HepG2 (cell line): ENCODE results near the gene TMCC2. TPM values are rescaled to one million over a fixed set of nuclear protein-coding genes. Genes with fewer than 3 reads are reported as not detected.

Source experiments
- AHDC1 ChIP-seq: sonication (generic); formaldehyde crosslinking; IDR thresholded peaks from 2 replicates; pipeline ENCODE4 v1.5.1; 2020; ENCODE audit warnings: mild to moderate bottlenecking, missing genetic modification reagents, borderline replicate concordance
- BHLHE40 ChIP-seq: IDR thresholded peaks from 2 replicates; pipeline ENCODE4 v1.6.1; 2011; ENCODE audit warnings: low read length, improper control_type of control experiment
- CBX5 ChIP-seq: sonication (generic); formaldehyde crosslinking; IDR thresholded peaks from 2 replicates; pipeline ENCODE4 v1.4.0; 2020; ENCODE audit warnings: missing genetic modification reagents, borderline replicate concordance
- ELF1 ChIP-seq: sonication (generic); formaldehyde crosslinking; IDR thresholded peaks from 2 replicates; pipeline ENCODE4 v1.4.0; 2020; ENCODE audit warnings: missing genetic modification reagents
- ELF3 ChIP-seq: IDR thresholded peaks from 2 replicates; pipeline ENCODE4 v1.6.1; 2016; ENCODE audit warnings: missing genetic modification reagents, missing compliant biosample characterization
- ELF4 ChIP-seq: sonication (generic); formaldehyde crosslinking; IDR thresholded peaks from 2 replicates; pipeline ENCODE4 v1.5.0; 2020; ENCODE audit warnings: missing genetic modification reagents, mild to moderate bottlenecking, moderate library complexity, borderline replicate concordance
- HMG20B ChIP-seq: conservative IDR thresholded peaks from 2 replicates; pipeline ENCODE4 v1.6.1; 2016; ENCODE audit warnings: missing genetic modification reagents, missing compliant biosample characterization
- KLF13 ChIP-seq: sonication (generic); formaldehyde crosslinking; IDR thresholded peaks from 2 replicates; pipeline ENCODE4 v1.4.0; 2020; ENCODE audit warnings: mild to moderate bottlenecking, missing genetic modification reagents
- LCORL ChIP-seq, 2 experiments: fragments of 450-650 bp in 1 of 2; sonication (generic) in 1 of 2; formaldehyde crosslinking in 1 of 2; IDR thresholded peaks; 2 replicates each; pipeline versions ENCODE4 v1.5.0 to v1.6.1; 2017 to 2020; ENCODE audit warnings: antibody characterized with exemption in 1 of 2, missing genetic modification reagents in 1 of 2
- MTA1 ChIP-seq: sonication (generic); formaldehyde crosslinking; IDR thresholded peaks from 2 replicates; pipeline ENCODE4 v1.4.0; 2020; ENCODE audit warnings: missing genetic modification reagents, mild to moderate bottlenecking, borderline replicate concordance
- SMC3 ChIP-seq: IDR thresholded peaks from 2 replicates; pipeline ENCODE4 v1.6.1; 2011; ENCODE audit warnings: low read length, improper control_type of control experiment
- SOX5 ChIP-seq: IDR thresholded peaks from 2 replicates; pipeline ENCODE4 v1.6.1; 2016; ENCODE audit warnings: borderline replicate concordance
- TCF7L2 ChIP-seq: IDR thresholded peaks from 2 replicates; pipeline ENCODE4 v1.6.1; 2011; ENCODE audit warnings: mild to moderate bottlenecking, low read depth, low read length, moderate library complexity
- ZBTB3 ChIP-seq: sonication (generic); formaldehyde crosslinking; IDR thresholded peaks from 2 replicates; pipeline ENCODE4 v1.4.0; 2020; ENCODE audit warnings: low read depth, mild to moderate bottlenecking, moderate library complexity, missing genetic modification reagents, borderline replicate concordance
- ZNF263 ChIP-seq: sonication (generic); formaldehyde crosslinking; IDR thresholded peaks from 2 replicates; pipeline ENCODE4 v1.4.0; 2020; ENCODE audit warnings: missing genetic modification reagents
- ZNF331 ChIP-seq: sonication (generic); formaldehyde crosslinking; IDR thresholded peaks from 2 replicates; pipeline ENCODE4 v1.4.0; 2020; ENCODE audit warnings: missing genetic modification reagents
- polyA plus RNA-seq, 8 experiments: library from polyadenylated mRNA; depleted of rRNA in 3 of 8; stranded (reverse) in 7 of 8; unstranded in 1 of 8; fragments of >200 nt; fragmentation: Illumina TruSeq in 4 of 8; extraction: Trizol in 4 of 8; gene quantifications; 2 replicates each; pipeline versions ENCODE4 v1.2.1 to v1.2.3, GENCODE V29; 2011 to 2016; ENCODE audit warnings: low read depth in 4 of 8, missing spikeins in 1 of 8, mixed read lengths in 1 of 8; ENCODE audit not compliant: insufficient read depth in 1 of 8
- total RNA-seq, 5 experiments: library from RNA; depleted of rRNA; stranded (reverse); fragments of >200 nt; fragmentation: Illumina TruSeq; extraction: Trizol; gene quantifications; 2 replicates each; pipeline ENCODE4 v1.2.3, GENCODE V29; 2016; ENCODE audit warnings: low read depth in 1 of 5
- TF ChIP-seq, protein P1 (sequence below): sonication (generic); formaldehyde crosslinking; IDR thresholded peaks from 2 replicates; pipeline ENCODE4 v1.5.0; 2020; ENCODE audit warnings: missing genetic modification reagents, mild to moderate bottlenecking, borderline replicate concordance
- TF ChIP-seq, protein P2 (sequence below): sonication (generic); formaldehyde crosslinking; IDR thresholded peaks from 2 replicates; pipeline ENCODE4 v1.4.0; 2020; ENCODE audit warnings: missing genetic modification reagents
- TF ChIP-seq, protein P3 (sequence below): sonication (generic); formaldehyde crosslinking; IDR thresholded peaks from 2 replicates; pipeline ENCODE4 v1.8.0; 2022; ENCODE audit warnings: mild to moderate bottlenecking, missing genetic modification reagents, moderate library complexity

TMCC2 gene
- total and polyA plus RNA-seq, 2 of the 13 experiments (the other 11 are each of a cell fraction or from before 2014, with no cell fraction given) = 0.12 to 0.24 TPM

DNA sequence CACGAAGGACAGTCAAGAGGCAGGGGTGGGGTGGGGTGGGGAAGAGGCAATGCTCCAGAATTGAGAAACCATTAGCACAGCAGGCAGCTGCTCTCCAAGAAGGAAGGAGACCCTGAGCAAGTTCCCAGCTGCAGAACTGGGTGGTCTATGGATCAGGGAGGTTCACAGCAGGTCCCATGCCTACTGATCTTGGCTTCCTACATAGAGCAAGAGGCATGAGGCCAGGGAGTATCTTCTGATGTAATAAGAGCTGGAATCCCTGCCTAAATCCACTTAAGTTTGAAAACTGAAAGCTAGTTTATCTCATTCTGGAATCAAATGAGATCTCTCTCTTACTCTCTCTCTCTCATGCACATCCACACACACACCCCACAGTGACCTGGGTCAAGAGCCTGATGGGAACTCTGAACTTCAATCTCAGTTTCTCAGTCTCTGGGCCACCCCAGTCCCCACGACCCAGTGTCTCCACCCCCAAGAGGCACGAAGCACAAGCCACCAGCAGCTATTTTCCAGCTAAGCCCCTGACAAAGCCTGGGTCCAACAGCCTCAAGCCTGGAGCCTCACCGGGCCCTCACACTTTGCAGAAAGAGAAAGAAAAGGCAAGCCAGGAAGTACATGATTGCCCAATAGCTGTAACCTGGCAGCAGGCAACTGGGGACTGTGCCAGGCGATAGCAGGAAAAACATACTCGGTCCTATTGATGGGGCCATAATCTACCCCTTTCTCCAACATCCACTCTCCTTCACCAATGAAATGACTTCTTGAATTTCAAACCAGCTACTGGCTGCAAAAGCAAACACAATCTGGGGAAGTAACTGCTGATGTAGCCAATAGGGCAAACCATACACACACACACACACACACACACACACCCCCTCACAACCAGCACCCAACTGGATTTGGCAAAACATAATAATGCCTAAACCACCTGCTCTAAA, 91.6 kb downstream of the TMCC2 start (continued):
- 0 out of 2 replicates have a peak, but pooled peaks have one; percentile 29 for TF ChIP-seq AHDC1
- TF ChIP-seq ELF4 (CRISPR knock-in tag) = no peak
- TF ChIP-seq SOX5 (CRISPR knock-in tag) = no peak
- TF ChIP-seq, protein P1, sequence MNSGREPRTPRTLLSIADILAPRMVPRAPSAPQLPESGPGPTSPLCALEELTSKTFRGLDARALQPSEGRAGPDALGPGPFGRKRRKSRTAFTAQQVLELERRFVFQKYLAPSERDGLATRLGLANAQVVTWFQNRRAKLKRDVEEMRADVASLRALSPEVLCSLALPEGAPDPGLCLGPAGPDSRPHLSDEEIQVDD = no peak
- peak; percentile 45; the same call in 1 of the 2 replicates for TF ChIP-seq ELF3 (CRISPR knock-in tag)
- TF ChIP-seq HMG20B = peak; percentile 79
- no peak for TF ChIP-seq CBX5 (CRISPR knock-in tag)
- no peak for TF ChIP-seq KLF13 (CRISPR knock-in tag)
- TF ChIP-seq MTA1 = no peak
- no peak for TF ChIP-seq BHLHE40
- TF ChIP-seq ZNF331 (CRISPR knock-in tag) = peak; percentile 19; the same call in 1 of the 2 replicates
- no peak for TF ChIP-seq ZNF263 (CRISPR knock-in tag)
- TF ChIP-seq LCORL (IDR thresholded peaks at IDR 0.05) = no peak
- TF ChIP-seq LCORL (CRISPR knock-in tag; IDR thresholded peaks at IDR 0.05) = 0 out of 2 replicates have a peak, but pooled peaks have one; percentile 26
- TF ChIP-seq, protein P2, sequence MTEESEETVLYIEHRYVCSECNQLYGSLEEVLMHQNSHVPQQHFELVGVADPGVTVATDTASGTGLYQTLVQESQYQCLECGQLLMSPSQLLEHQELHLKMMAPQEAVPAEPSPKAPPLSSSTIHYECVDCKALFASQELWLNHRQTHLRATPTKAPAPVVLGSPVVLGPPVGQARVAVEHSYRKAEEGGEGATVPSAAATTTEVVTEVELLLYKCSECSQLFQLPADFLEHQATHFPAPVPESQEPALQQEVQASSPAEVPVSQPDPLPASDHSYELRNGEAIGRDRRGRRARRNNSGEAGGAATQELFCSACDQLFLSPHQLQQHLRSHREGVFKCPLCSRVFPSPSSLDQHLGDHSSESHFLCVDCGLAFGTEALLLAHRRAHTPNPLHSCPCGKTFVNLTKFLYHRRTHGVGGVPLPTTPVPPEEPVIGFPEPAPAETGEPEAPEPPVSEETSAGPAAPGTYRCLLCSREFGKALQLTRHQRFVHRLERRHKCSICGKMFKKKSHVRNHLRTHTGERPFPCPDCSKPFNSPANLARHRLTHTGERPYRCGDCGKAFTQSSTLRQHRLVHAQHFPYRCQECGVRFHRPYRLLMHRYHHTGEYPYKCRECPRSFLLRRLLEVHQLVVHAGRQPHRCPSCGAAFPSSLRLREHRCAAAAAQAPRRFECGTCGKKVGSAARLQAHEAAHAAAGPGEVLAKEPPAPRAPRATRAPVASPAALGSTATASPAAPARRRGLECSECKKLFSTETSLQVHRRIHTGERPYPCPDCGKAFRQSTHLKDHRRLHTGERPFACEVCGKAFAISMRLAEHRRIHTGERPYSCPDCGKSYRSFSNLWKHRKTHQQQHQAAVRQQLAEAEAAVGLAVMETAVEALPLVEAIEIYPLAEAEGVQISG (CRISPR knock-in tag) = no peak
- no peak for TF ChIP-seq TCF7L2
- TF ChIP-seq, protein P3, sequence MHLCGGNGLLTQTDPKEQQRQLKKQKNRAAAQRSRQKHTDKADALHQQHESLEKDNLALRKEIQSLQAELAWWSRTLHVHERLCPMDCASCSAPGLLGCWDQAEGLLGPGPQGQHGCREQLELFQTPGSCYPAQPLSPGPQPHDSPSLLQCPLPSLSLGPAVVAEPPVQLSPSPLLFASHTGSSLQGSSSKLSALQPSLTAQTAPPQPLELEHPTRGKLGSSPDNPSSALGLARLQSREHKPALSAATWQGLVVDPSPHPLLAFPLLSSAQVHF (CRISPR knock-in tag) = no peak
- peak; percentile 27; the same call in 1 of the 2 replicates for TF ChIP-seq SMC3
- TF ChIP-seq ELF1 (CRISPR knock-in tag) = peak; percentile 46; the same call in 1 of the 2 replicates
- TF ChIP-seq ZBTB3 = no peak
